Esophagus squamous epithelium (tissue), 5 donors: ENCODE measurements around the gene PRKAR1B. TPM values are rescaled to one million over a fixed set of nuclear protein-coding genes. Genes with fewer than 3 reads are reported as not detected.
"Not testable (repeated sequence)": the region's sequence is repeated elsewhere in the genome, so short reads cannot be mapped to it uniquely, and the experiment has no call there.

ENCODE experiments used
- DNase-seq: peaks from one replicate; lab custom pipeline; 2025; lab: John Stamatoyannopoulos, UW
- H3K27ac ChIP-seq, 4 donors: fragments of 200-600 bp; sonication (generic); one replicate each; pipeline ENCODE4 v1.5.1; 2016 to 2019; ENCODE audit warnings: mild to moderate bottlenecking in 1 of 4
- H3K27me3 ChIP-seq, 4 donors: fragments of 200-600 bp; sonication (generic); 1 replicate in 3 of 4; 2 replicates in 1 of 4; pipeline versions ENCODE4 v1.5.1 to v1.6.0; 2017 to 2021; ENCODE audit warnings: antibody characterized with exemption in 1 of 4
- H3K36me3 ChIP-seq, 3 donors: fragments of 200-600 bp; sonication (generic); one replicate each; pipeline ENCODE4 v1.5.1; 2016 to 2019
- H3K4me1 ChIP-seq, 3 donors: fragments of 200-600 bp; sonication (generic); one replicate each; pipeline ENCODE4 v1.5.1; 2017 to 2019
- H3K4me3 ChIP-seq, 4 donors: fragments of 200-600 bp; sonication (generic); 1 replicate in 3 of 4; 2 replicates in 1 of 4; pipeline ENCODE4 v1.5.1; 2016 to 2019; ENCODE audit warnings: mild to moderate bottlenecking in 2 of 4, moderate library complexity in 1 of 4
- H3K9me3 ChIP-seq, 3 donors: fragments of 200-600 bp; sonication (generic); one replicate each; pipeline ENCODE4 v1.5.1; 2016 to 2019
- POLR2A ChIP-seq, 4 donors: fragments of 450-650 bp; IDR thresholded peaks; one replicate each; pipeline ENCODE4 v1.6.1; 2017; ENCODE audit warnings: antibody characterized with exemption in 4 of 4, mild to moderate bottlenecking in 4 of 4, moderate library complexity in 3 of 4
- WGBS, 2 donors: methylation state at CpG; one replicate each; pipeline ENCODE4 v1.1.5; 2018; 5-methylcytosine and 5-hydroxymethylcytosine counted together
- intact Hi-C: fragments of 100-400 bp; cut with DNase I; formaldehyde crosslinking; loops from one replicate; pipeline ENCODE4 v1.15.0; 2022
- total RNA-seq, 4 donors: library from RNA; depleted of rRNA; stranded (reverse); fragments of >200 nt; gene quantifications; one replicate each; pipeline ENCODE4 v1.1.0, GENCODE V29; 2016
- TF ChIP-seq, protein P1 (sequence below), 6 experiments: fragments of 450-650 bp in 4 of 6; fragments of 200-600 bp in 2 of 6; sonication (generic) in 2 of 6; IDR thresholded peaks; one replicate each; pipeline ENCODE4 v1.5.1; 2016 to 2019; ENCODE audit warnings: antibody characterized with exemption in 6 of 6, mild to moderate bottlenecking in 4 of 6, moderate library complexity in 4 of 6
- donor health status: DM: yes; HTN: yes; CAD: no.

Gene PRKAR1B
- total RNA-seq, 4 donors from 2014 or later: 10.2 to 13.1 (median 12.5) TPM

GRCh38 chr7:618539-619367, 108.3 kb downstream of the PRKAR1B start:
- no peaks in the 10 kb centered on the region for H3K27me3 ChIP-seq
- H3K9me3 ChIP-seq: peaks cover 0 to 14% (median 9%) of the 10 kb centered on the region in 3 donors
- no peak overlapping the region for H3K4me3 ChIP-seq
- no peak for TF ChIP-seq POLR2A (IDR thresholded peaks at IDR 0.05)
- TF ChIP-seq, protein P1, sequence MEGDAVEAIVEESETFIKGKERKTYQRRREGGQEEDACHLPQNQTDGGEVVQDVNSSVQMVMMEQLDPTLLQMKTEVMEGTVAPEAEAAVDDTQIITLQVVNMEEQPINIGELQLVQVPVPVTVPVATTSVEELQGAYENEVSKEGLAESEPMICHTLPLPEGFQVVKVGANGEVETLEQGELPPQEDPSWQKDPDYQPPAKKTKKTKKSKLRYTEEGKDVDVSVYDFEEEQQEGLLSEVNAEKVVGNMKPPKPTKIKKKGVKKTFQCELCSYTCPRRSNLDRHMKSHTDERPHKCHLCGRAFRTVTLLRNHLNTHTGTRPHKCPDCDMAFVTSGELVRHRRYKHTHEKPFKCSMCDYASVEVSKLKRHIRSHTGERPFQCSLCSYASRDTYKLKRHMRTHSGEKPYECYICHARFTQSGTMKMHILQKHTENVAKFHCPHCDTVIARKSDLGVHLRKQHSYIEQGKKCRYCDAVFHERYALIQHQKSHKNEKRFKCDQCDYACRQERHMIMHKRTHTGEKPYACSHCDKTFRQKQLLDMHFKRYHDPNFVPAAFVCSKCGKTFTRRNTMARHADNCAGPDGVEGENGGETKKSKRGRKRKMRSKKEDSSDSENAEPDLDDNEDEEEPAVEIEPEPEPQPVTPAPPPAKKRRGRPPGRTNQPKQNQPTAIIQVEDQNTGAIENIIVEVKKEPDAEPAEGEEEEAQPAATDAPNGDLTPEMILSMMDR (IDR thresholded peaks at IDR 0.05): no peak
- H3K27ac ChIP-seq: peak overlapping the region in 1 of 4 donors; percentile 63
- no peak for DNase-seq
- intact Hi-C loops: no loop called here
- 75 to 84% methylated on average over 12 to 14 of the region's 14 CpGs for WGBS, 2 donors
- H3K36me3 ChIP-seq: no peaks in the 10 kb centered on the region
- H3K4me1 ChIP-seq: peaks cover 4 to 42% (median 8%) of the 10 kb centered on the region in 3 donors

- Histone ChIP-seq H3K4me3 (no peak overlapping the region), H3K4me1 (peaks cover 4 to 49% (median 11%) of the 10 kb centered on the region in 3 donors), H3K27me3 (no peaks in the 10 kb centered on the region), H3K9me3 (peaks cover 0 to 14% (median 9%) of the 10 kb centered on the region in 3 donors), H3K36me3 (no peaks in the 10 kb centered on the region), H3K27ac (peak overlapping the region; percentile 25 to 63 (median 33))
- intact Hi-C loops: no loop called here
- no peak for TF ChIP-seq POLR2A (IDR thresholded peaks at IDR 0.05)
- TF ChIP-seq, protein P1 (IDR thresholded peaks at IDR 0.05): no peak
- DNase-seq: no peak
- WGBS, 2 donors: 75 to 95% methylated on average over 8 to 17 of the region's 23 CpGs
Observed at GRCh38 chr7:617614-618538, 109.2 kb downstream of the PRKAR1B start.

DNA sequence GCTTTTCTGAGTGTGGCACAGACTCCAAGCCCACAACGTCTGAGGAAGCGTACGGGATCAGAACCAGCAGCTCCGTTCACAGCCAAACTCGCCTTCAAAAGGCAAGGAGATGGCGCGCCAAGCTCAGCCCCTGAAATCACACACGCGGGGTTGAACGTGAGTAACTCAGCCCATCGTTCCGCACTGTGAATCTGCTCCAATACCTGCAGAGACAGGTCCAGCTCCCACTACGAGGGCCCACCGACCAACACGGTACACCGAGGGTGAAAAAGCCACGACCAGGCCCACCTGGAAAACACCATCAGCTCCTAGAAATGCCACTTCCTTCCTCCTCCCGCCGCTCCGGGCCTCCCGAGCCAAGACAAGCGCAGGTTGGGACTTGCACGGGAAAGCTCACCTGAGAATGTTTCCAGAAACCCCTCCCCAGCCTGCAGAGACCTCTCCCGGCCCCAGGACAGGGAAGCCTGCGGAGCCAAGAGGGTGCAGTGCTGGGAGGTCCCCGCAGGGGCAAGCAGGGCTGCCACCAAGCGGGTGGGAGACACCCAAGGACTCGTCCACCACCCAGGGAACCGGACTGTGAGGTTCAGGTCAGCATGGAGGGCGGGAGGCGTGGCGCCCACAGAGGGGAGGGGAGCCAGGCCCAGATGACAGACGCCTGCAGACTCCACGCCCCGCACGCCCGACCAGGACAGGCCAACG, 113.5 kb downstream of the PRKAR1B start:
- TF ChIP-seq, protein P1 (IDR thresholded peaks at IDR 0.05): no peak
- no peak for TF ChIP-seq POLR2A (IDR thresholded peaks at IDR 0.05)
- DNase-seq: no peak
- Histone ChIP-seq H3K4me1 (peaks cover 0 to 57% (median 11%) of the 10 kb centered on the region in 3 donors), H3K27me3 (no peaks in the 10 kb centered on the region), H3K4me3 (peak overlapping the region; percentile 14 to 39 (median 30)), H3K27ac (peak overlapping the region in 3 of 4 donors; percentile 26 to 46 (median 42)), H3K9me3 (no peaks in the 10 kb centered on the region), H3K36me3 (no peaks in the 10 kb centered on the region)
- 47 to 67% methylated on average over 11 to 18 of the region's 38 CpGs for WGBS, 2 donors
- intact Hi-C loops: no loop called here

GRCh38 chr7:611837-612236, 115.2 kb downstream of the PRKAR1B start:
- H3K9me3 ChIP-seq, H3K27ac ChIP-seq, H3K36me3 ChIP-seq, intact Hi-C loops, H3K27me3 ChIP-seq, H3K4me3 ChIP-seq, DNase-seq: not testable (repeated sequence)
- peaks cover 0 to 54% (median 11%) of the 10 kb centered on the region in 3 donors for H3K4me1 ChIP-seq
- WGBS, 2 donors: 91 to 96% methylated on average over 7 of the region's 7 CpGs

DNA sequence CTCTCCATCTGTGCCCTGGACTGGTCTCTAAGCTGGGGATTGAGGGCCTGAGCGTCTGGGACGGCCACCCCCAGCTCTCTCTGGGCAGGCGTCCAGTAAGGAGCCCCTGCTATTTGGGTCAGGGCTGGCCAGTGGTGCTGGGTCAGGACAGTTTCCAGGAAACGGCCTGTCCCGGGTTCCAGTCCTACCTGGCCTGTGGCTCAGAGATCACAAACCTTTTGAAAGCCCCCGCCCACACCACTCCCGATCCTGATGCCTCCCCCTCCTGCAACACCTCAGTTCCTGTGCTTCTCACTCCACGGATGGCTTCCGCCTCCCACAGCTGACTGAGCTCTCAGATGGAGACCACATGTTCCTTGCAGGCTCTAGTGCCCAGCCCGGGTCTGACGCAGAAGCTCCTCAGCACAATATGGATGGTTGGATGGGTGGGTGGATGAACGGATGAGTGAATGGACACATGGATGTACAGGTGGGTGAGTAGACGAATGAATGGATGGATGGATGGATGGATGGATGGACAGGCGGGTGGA, 115.7 kb downstream of the PRKAR1B start:
- H3K27ac ChIP-seq: peak overlapping the region in 3 of 4 donors; percentile 40 to 75 (median 62)
- DNase-seq: no peak
- no peak overlapping the region for H3K4me3 ChIP-seq
- no peaks in the 10 kb centered on the region for H3K27me3 ChIP-seq
- intact Hi-C loops: no loop called here
- no peaks in the 10 kb centered on the region for H3K9me3 ChIP-seq
- TF ChIP-seq, protein P1 (IDR thresholded peaks at IDR 0.05): no peak
- TF ChIP-seq POLR2A (IDR thresholded peaks at IDR 0.05): no peak
- 70 to 84% methylated on average over 8 to 14 of the region's 14 CpGs for WGBS, 2 donors
- no peaks in the 10 kb centered on the region for H3K36me3 ChIP-seq
- peaks cover 0 to 54% (median 11%) of the 10 kb centered on the region in 3 donors for H3K4me1 ChIP-seq
